IPS-18c (cell line): ENCODE measurements around the gene ERICH4.

Experiments
- H3K4me3 ChIP-seq: 2 replicates; pipeline ENCODE4 v1.7.0; 2013; ENCODE audit warnings: low read depth, mild to moderate bottlenecking, low read length, moderate library complexity; ENCODE audit not compliant: insufficient read depth
- H3K9me3 ChIP-seq: one replicate; pipeline ENCODE4 v1.6.1; 2013; ENCODE audit warnings: mild to moderate bottlenecking, low read length, moderate library complexity; ENCODE audit not compliant: control insufficient read depth, insufficient read depth

Gene ERICH4

DNA sequence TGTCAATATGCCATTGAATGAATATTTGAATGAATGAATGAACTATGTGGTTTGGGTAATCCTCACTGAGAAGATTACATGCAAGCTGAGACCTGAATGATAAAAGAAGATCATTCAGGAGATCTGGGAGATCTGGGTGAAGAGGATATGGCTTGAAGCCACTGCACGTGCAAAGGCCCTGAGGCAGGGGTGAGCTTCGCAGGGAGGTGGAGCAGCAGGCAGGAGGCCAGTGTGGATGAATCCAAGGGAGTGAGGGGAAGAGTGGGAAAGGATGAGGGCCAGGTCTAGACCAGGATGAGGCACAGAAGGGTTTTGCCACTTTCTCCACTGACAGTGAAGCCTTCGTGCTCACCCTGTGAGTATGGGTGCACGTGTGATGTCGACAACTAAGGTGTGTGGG is 49.9 kb downstream of the ERICH4 start:
- no peak overlapping the region for H3K4me3 ChIP-seq

More for the DNA sequence above, 49.9 kb downstream of the ERICH4 start:
- H3K9me3 ChIP-seq: no peaks in the 10 kb centered on the region
